ENCODE measurements around the gene SEC14L6. TPM values are rescaled to one million over a fixed set of nuclear protein-coding genes. Genes with fewer than 3 reads are reported as not detected.

SEC14L6 gene
- total RNA-seq, 1 donor from 2014 or later, result 1.4 TPM

DNA sequence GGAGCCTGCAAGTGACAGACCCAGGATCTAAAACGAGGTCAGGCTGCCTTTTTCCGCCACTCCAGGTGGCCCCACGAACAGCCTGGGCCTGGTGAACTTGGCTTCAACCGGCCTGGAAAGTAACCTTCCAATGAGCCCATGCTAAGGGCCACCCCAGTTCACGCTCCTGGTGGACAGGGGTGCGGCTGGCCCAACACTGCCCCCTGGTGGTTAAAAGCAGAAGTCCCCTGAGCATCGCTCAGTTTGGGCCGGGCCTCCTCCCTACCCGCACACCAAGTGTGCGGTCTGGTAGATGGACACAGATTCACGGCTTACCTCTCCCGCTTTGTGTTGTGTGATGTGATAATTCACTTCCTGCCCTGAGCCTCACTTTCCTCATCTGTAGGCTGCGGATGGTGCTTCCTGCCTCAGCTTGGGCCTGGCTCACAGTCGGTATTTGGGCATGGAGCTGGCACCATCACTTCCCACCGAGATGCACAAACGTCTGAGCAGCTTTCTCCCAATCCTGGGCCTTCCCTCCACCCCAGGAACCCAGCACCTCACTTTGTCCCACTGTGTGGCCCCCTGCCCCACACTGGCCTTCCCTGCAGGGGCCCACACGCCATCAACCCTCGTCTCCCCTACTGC, 61.1 kb downstream of the SEC14L6 start:
- no peaks in the 10 kb centered on the region for H3K9me3 Mint-ChIP-seq (ENCODE audit: unreplicated experiment)
- DNase-seq (ENCODE audit: low spot score), result peak; percentile 78
- no peak overlapping the region for H3K4me3 Mint-ChIP-seq (ENCODE audit: unreplicated experiment)
- TF ChIP-seq, protein P1, sequence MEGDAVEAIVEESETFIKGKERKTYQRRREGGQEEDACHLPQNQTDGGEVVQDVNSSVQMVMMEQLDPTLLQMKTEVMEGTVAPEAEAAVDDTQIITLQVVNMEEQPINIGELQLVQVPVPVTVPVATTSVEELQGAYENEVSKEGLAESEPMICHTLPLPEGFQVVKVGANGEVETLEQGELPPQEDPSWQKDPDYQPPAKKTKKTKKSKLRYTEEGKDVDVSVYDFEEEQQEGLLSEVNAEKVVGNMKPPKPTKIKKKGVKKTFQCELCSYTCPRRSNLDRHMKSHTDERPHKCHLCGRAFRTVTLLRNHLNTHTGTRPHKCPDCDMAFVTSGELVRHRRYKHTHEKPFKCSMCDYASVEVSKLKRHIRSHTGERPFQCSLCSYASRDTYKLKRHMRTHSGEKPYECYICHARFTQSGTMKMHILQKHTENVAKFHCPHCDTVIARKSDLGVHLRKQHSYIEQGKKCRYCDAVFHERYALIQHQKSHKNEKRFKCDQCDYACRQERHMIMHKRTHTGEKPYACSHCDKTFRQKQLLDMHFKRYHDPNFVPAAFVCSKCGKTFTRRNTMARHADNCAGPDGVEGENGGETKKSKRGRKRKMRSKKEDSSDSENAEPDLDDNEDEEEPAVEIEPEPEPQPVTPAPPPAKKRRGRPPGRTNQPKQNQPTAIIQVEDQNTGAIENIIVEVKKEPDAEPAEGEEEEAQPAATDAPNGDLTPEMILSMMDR (IDR thresholded peaks at IDR 0.05; ENCODE audit: unreplicated experiment), result peak; percentile 98
- H3K4me1 Mint-ChIP-seq (ENCODE audit: unreplicated experiment), result no peaks in the 10 kb centered on the region
- H3K27ac Mint-ChIP-seq (ENCODE audit: unreplicated experiment), result no peak overlapping the region
- no peaks in the 10 kb centered on the region for H3K36me3 Mint-ChIP-seq (ENCODE audit: low read depth, unreplicated experiment)
- peaks cover 2% of the 10 kb centered on the region for H3K27me3 Mint-ChIP-seq (ENCODE audit: unreplicated experiment)

DNA sequence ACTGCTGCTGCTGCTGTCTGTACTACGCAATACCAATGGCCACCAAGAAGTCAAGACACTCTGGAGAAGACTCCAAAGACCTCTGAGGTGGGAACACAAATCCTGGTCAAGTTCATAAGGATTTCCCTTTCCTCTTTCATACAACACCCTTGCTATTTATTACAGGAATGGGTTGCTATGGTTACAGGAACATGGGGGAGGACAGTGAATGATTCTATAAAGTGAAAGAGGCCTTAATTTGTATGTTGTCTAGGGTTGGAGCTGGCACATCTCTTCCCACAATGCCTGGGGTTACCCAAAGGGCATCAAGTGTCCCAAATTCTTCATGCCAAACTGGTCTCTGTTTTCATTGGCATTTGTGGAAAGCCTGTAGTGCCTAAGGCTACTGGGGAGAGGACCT, 63.4 kb downstream of the SEC14L6 start:
- Mint-ChIP-seq H3K27ac (ENCODE audit: unreplicated experiment) (no peak overlapping the region), H3K4me3 (ENCODE audit: unreplicated experiment) (no peak overlapping the region), H3K36me3 (ENCODE audit: low read depth, unreplicated experiment) (no peaks in the 10 kb centered on the region), H3K4me1 (ENCODE audit: unreplicated experiment) (no peaks in the 10 kb centered on the region), H3K27me3 (ENCODE audit: unreplicated experiment) (peaks cover 2% of the 10 kb centered on the region), H3K9me3 (ENCODE audit: unreplicated experiment) (no peaks in the 10 kb centered on the region)
- TF ChIP-seq, protein P1 (IDR thresholded peaks at IDR 0.05; ENCODE audit: unreplicated experiment), result no peak
- DNase-seq (ENCODE audit: low spot score), result no peak

DNA sequence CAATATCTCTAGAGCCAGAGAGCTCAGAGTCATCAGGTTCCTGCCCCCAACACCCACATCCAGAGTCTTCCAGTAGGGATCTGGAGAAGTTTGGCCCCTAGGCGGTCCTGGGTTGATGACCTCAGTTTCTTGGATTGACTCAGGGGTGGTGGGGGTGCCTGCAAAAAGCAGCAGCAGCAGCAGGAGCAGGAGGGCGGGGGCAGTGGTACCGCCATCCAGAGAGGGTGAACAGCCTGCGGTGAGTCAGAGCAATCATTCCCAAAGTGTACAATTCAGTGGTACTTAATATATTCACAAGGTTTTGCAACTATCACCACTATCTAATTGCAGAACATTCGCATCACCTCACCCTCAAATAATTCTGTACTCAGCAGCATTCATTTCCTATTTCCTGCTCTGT, 64.8 kb downstream of the SEC14L6 start:
- H3K36me3 Mint-ChIP-seq (ENCODE audit: low read depth, unreplicated experiment), result no peaks in the 10 kb centered on the region
- no peak overlapping the region for H3K4me3 Mint-ChIP-seq (ENCODE audit: unreplicated experiment)
- peaks cover 6% of the 10 kb centered on the region for H3K4me1 Mint-ChIP-seq (ENCODE audit: unreplicated experiment)
- DNase-seq (ENCODE audit: low spot score), result no peak
- TF ChIP-seq, protein P1 (IDR thresholded peaks at IDR 0.05; ENCODE audit: unreplicated experiment), result no peak
- H3K27ac Mint-ChIP-seq (ENCODE audit: unreplicated experiment), result no peak overlapping the region
- H3K9me3 Mint-ChIP-seq (ENCODE audit: unreplicated experiment), result no peaks in the 10 kb centered on the region
- peaks cover 2% of the 10 kb centered on the region for H3K27me3 Mint-ChIP-seq (ENCODE audit: unreplicated experiment)

DNA sequence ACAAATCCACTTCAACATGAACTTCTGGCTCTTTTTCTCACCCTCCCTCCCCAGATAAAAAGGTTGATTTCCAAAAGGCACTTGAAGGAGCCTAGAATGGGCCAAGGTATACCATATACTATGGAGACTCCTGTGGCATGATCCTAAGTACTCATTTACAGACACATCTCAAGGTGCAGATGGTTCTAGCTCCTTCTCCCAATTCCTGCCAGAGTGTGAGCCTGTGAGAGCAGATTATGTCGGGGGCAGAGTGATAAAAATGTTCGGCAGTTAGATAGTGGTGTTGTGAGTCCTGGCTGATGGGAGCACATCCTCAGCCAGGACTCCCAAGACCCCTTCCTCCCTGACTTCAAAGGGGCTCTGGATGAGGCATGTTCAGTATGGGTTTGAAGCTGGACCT, 66.6 kb downstream of the SEC14L6 start:
- TF ChIP-seq, protein P1 (IDR thresholded peaks at IDR 0.05; ENCODE audit: unreplicated experiment), result no peak
- DNase-seq (ENCODE audit: low spot score), result no peak
- no peaks in the 10 kb centered on the region for H3K36me3 Mint-ChIP-seq (ENCODE audit: low read depth, unreplicated experiment)
- H3K9me3 Mint-ChIP-seq (ENCODE audit: unreplicated experiment), result no peaks in the 10 kb centered on the region
- peaks cover 11% of the 10 kb centered on the region for H3K4me1 Mint-ChIP-seq (ENCODE audit: unreplicated experiment)
- no peak overlapping the region for H3K4me3 Mint-ChIP-seq (ENCODE audit: unreplicated experiment)
- H3K27ac Mint-ChIP-seq (ENCODE audit: unreplicated experiment), result no peak overlapping the region
- peaks cover 2% of the 10 kb centered on the region for H3K27me3 Mint-ChIP-seq (ENCODE audit: unreplicated experiment)

DNA sequence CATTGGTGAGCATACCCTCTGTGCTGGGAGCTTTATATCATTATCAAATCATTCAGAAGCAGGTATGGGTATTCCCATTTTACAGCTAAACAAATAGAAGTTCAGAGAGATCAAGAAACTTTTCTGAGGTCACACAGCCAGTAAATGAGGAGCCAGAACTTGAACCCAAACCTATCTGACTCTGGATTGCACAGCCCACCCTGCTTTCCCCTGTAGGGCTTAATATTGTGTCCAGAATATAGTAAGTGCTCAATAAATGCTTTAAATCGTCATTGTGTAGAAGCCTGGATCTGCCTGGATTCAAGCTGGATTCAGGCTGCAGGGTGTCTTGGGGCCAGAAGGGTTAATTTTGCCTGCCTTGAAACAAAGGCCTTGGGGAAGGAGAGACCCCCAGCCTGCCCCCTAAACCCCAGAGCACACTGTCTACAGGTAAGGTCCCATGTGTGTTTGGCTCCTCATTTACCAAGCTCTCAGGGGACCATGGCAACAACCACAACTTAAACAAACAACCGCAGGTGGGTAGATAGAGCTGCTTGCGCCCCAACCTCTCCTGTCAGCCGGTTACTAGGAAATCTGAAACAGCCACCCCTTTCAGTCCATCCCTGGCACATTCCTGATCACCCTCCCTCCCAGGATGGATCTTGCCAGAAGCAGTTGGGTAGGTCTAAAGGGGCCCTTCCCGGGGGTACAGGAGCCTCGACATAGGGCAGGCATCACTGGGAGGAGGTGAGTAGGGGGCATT, 71.7 kb downstream of the SEC14L6 start:
- no peaks in the 10 kb centered on the region for H3K27me3 Mint-ChIP-seq (ENCODE audit: unreplicated experiment)
- H3K9me3 Mint-ChIP-seq (ENCODE audit: unreplicated experiment), result no peaks in the 10 kb centered on the region
- no peak overlapping the region for H3K4me3 Mint-ChIP-seq (ENCODE audit: unreplicated experiment)
- peaks cover 11% of the 10 kb centered on the region for H3K4me1 Mint-ChIP-seq (ENCODE audit: unreplicated experiment)
- H3K36me3 Mint-ChIP-seq (ENCODE audit: low read depth, unreplicated experiment), result no peaks in the 10 kb centered on the region
- TF ChIP-seq, protein P1 (IDR thresholded peaks at IDR 0.05; ENCODE audit: unreplicated experiment), result no peak
- no peak for DNase-seq (ENCODE audit: low spot score)
- no peak overlapping the region for H3K27ac Mint-ChIP-seq (ENCODE audit: unreplicated experiment)
